ENCODE measurements around the gene DMWD.
A peak's percentile ranks its signal among the peaks of the same experiment; 100 is the strongest.
"Not testable (repeated sequence)": the region's sequence is repeated elsewhere in the genome, so short reads cannot be mapped to it uniquely, and the experiment has no call there.

Gene DMWD

GRCh38 chr19:45769821-45770191 is 22.8 kb downstream of the DMWD start:
- peak; percentile 71 for DNase-seq

DNA sequence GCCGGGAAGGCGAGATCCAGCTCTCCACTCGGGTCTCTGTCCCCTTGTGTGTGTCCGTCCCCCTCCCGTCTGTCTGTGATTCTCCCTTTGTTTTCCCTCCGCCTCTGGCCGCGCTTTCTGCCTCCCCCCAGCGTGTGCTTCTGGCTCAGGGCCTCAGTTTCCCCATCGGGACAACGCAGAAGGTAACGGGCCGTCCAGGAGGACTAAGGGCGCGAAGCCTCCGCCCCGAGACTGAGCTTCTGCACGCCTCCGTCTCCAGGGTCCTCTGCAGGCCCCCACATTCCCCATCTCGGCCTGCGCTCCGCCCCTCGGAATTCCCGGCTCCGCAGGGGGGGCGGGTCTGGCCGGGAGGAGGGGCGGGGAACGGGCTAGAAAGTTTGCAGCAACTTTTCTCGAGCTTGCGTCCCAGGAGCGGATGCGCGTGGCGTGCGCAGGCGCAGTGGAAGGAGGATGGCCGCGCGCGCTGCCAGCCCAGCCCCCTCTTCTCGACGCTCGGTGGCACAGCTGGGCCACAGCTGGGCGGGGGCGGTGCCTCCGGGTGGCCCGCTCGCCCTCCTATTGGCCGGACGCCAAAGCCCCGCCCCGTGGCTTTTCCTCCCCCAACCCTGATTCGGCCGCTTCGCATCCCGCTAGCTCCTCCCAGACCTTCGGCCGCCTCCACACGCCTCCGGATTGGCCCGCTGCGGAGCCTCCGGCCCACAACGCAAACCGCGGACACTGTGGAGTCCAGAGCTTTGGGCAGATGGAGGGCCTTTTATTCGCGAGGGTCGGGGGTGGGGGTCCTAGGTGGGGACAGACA is 23.5 kb downstream of the DMWD start, which contains the start of gene SIX5:
TSS of gene SIX5 (minus strand) at position 269 of the 799 bp plus-strand sequence. CDS start 408 bp downstream, outside the sequence.
- DNase-seq, result peak; percentile 89

DNA sequence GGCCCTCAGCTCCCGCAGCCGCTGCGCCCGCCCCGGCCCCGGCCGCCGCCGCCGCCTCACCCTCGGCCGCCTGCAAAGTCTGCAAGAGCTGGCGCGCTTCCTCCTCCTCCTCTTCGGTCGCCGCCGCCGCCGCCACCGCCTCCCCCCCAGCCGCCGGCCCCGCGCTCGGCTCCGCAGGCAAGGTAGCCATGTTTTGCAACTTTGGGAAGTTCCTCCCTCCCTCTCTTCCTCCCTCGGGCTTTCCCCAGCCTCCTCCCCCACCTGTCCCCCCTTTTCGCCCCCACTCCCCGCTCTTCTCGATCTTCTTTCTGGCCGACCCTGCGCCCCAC is 24.0 kb downstream of the DMWD start:
- DNase-seq, result peak; percentile 27

DNA sequence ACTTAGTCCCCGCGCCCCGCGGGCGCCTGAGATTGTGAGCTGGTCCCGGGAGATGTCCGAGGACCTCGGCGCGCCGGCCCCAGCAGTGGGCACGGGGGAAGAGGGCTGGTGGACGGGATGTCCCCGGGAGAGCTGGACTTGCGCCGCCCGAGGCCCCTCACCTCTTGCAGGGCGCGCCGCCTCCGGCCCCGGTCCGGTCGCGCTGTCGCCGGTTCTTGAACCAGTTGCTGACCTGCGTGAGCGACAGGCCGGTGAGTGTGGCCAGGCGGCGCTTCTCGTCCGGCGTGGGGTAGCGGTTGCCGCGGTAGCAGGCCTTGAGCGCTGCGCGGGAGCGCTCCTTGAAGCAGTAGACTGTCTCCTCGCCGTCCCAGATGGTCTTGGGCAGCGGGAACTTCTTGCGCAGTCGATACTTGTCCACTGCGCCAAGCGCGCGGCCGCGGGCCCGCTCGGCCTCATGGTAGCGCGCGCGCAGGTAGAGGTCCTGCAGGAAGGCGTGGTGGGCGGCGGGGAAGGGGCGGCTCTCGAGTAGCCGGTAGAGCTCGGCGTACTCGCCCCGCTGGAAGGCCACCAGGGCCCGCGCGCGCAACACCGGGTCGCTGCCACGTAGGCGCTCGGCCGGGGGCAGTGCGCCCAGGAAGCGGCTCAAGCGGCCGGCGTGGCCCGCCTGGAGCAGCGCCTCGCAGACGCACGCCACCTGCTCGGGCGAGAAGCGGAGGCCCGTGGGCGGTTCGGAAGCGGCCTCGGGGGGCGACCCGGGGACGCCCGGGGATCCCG is 24.6 kb downstream of the DMWD start:
- no peak for DNase-seq

DNA sequence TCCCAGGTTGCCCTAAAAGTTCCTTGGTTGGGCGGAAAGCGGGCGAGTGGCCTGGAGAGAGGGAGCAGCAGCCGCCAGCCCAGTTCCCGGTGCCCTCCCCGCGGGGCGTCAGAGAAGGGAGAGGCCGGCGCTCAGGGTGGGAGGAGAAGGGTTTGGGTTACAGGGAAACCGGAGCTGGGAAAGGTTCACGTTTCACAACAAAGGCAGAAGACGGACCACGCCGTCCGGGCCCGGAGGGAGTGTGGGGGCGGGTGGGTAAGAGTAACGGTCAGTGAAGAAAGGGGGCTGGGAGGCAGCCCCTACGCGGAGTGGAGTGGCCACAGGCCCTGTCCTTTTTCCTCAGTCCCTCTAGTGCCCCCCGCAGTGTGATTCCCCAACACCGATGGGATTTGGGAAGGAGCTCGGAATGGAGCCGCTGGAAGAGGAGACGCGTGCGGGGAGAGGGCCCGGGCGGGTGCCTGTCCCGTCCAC is 25.2 kb downstream of the DMWD start:
- no peak for DNase-seq

DNA sequence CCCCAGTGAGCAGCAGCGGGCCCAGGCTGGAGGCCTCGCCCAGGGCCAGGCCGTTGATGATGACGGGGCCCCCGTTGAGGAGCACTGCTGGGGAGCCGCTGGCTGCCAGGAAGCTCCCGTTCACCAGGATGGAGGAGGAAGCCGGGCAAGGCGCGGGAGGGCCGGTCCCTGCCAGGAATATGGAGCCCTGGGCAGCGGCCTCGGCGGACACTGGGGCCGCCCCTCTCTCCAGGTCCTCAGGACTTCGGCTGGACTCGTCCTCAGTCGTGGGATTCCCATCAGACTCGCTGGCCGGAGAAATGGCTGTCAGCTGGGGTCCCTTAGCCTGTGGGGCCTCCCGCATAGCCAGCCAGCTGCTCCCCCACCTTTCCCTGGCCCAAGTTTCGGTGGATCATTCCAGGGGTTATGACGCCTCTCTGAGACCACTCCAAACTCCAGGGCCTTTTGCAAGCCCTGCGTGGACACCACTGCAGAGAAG is 25.7 kb downstream of the DMWD start:
- DNase-seq, result no peak

GRCh38 chr19:45766296-45766868 is 26.3 kb downstream of the DMWD start:
- DNase-seq, result no peak

DNA sequence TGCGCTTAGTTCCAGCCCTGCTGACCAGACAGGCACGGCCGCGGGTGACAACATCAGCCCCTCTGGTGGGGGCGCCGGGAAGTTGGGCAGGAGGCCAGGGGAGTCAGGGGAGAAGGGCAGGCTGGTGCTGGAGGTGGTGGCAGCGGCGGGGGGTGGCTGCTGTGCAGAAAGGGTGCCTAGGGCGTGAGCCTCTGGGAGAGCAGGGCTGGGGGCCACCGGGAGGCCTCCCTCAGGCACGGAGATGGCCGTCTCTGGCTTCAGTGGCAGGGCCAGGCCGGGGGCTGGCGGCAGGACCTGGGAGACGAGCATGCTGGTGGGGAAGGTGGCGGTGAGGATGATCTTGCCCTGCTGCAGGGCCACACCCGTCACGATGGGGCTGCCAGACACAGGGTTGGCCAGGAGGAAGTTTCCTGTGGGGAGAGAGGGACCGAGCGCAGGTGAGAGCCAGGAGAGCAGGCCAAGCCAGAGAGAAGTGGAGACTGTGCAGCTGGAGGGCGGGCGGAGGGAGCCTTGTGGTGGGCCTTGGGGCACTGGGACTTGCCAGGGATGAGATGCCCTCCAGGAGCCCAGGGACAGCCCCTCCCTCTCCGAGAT is 26.8 kb downstream of the DMWD start:
- DNase-seq, result no peak

- no peak for DNase-seq
Measured at GRCh38 chr19:45764945-45765701, 27.5 kb downstream of the DMWD start.

GRCh38 chr19:45764475-45764874 is 28.2 kb downstream of the DMWD start:
- no peak for DNase-seq

DNA sequence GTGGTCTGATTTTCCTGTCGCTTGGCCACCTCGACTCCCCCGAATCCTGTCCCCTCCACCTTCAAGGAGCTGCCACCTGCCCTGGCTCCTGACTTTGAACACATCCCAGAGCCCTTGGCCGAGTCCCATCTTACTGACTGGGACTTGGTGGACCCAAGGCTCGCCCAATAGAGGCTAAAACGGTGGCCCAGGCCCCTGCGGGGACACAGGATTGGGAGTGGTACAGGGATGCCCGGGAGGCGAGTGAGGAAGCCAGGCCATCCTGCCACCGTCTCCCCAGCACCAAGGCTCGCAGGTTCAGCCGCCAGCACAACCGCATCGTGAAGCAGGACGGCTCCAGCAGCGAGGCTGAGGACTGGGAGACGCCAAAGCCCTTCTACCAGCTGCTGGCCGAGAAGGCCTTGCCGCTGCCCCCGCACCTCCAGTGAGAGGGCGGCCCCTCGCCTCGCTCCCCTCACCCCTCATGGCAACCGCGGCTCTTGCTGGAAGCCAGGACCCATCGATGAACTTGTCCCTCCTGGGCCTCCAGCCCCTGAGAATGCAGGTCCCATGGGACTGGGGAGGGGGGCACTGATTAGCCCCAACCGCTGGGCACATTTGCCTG is 28.9 kb downstream of the DMWD start:
- DNase-seq, result no peak

DNA sequence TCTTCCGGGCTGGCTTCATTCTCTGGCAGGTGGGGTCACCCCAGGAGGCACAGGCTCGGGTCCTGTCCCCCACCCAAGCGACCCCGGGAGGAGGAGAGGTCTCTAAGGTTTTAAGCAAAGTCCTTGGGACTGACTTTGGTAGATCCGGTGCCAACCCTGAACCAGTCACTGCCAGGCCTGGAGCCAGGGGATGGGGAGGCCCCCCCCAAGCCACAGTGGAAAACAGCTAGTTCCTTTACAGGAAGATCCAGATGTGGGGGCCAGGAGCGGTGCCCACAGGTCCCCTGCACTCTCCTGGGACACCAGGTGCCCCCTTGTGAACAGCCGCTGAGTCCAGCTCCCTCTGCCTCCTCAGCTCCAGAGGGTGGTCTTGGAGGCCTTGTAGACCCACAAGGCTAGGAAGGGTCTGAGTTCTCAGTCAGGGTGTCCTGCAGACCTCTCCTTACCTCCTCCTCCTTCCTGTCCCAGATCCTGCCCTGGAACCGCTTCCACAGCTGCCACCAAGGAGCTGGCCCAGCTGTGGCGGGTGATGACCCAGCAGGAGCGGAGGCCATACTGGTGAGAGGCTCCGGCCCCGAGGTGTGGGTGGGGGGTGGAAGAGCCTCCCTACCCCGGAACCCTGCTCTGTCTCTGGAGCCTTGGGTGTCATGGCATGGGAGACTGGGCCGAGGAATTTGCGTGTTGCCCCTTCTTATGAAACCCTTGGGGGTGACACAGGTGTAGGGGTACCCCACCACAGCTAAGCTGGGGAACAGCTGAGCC is 29.6 kb downstream of the DMWD start:
- no peak for DNase-seq

DNA sequence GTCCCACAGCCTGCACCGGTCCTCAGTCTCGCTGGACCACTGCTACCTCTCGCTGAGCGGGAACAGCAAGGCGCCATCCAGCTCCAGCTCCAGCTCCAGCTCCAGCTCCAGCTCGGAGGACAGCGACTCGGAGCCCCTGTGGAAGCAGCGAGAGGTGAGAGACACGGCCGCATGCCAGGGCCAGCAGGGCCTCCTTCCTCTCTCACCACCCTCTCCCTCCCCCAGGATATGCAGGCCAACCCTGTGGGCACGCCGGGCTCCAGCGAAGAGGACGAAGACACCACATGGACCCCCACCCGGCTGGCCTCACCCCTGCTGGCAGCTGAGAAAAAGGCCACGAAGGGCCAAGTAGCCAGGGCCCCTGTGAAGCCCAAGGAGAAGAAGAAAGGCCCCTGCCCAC is 30.9 kb downstream of the DMWD start:
- no peak for DNase-seq

- no peak for DNase-seq
Measured at GRCh38 chr19:45758921-45759320, 33.7 kb downstream of the DMWD start.

DNA sequence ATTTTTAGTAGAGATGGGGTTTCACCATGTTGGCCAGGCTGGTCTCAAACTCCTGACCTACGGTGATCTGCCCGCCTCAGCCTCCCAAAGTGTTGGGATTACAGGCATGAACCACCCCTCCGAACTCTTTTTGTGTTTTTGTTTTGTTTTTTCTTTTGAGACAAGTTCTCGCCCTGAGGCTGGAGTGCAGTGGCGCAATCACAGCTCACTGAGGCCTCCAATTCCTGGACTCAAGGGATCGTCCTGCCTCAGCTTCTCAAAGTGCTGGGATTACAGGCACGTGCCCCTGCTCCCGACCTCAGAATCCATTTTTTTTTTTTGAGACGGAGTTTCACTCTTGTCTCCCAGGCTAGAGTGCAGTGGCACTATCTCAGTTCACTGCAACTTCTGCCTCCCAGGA is 35.0 kb downstream of the DMWD start:
- DNase-seq, result no peak

DNA sequence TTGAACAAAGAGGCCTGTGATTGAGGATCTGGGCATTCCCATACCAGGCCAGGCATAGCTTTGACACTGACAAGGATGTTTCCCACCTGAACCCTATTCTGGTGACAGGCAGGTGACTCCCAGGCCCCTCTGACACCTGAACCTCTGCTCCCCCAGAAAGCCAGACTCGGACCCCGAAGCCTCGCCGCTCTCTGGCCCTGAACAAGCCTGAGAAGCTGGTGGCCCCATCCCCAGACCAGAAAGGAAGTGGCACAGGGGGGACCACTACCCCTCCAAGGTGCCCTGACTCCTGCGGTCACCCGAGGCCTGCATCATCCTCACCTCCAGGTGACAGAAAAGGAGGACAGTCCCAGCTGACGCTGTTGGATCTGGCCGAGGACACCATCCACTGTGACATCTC is 38.3 kb downstream of the DMWD start:
- DNase-seq, result no peak

DNA sequence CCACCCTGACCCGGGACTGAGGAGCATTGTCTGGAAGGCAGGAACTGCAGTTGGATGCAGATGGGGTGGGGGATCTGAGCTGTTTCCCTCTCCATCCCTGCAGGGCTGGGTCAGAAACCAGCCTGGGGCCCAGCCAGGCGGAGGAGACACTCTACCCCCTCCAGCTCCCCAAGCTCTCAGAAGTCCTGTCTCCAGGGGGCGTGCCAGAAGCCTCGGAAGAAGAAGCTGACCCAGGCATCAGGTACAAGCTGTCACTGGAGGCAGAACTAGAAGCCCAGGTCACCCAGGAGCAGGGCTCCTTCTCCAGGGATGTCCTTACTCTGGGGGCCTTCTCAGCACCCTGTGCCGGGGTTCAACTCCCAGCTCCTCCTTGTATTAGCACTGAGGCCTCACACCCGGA is 39.1 kb downstream of the DMWD start:
- DNase-seq, result no peak

DNA sequence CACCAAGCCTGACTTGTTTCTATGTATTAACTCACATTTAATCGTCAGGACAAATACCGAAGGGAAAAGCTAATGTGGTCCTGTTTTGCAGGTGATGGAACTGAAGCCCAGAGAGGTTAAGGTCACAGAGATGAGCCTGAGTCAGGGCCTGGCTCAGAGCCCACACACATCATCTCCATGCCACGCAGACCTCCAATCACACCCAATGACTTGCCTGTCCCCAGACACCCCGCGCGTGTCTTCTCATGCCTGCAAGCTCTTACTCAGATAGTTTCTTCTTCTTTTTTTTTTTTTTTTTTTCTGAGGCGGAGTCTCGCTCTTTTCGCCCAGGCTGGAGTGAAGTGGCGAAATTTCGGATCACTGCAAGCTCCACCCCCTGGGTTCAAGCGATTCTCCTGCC is 40.0 kb downstream of the DMWD start:
- DNase-seq, result no peak

GRCh38 chr19:45751483-45751882 is 41.2 kb downstream of the DMWD start:
- not testable (repeated sequence) for DNase-seq

- DNase-seq, result no peak
Measured at GRCh38 chr19:45747513-45747912, 45.1 kb downstream of the DMWD start.

DNA sequence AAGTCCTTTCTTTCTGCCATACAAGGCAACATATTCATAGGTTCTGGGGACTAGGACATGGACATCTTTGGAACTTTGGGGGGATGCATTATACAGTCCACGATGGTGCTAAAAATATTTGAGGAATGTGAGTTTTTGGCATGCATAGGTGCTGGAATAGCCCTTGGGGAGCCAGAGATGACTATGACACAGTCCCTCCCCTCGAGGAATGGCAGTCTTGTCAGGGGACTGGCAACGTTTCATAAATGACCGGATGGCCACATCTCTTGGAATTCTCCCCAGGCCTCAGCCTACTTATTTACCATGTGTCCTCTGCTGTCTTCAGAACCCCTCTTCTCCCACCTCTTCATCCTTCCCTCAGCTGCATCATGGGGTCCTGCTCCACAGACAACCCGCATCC is 45.8 kb downstream of the DMWD start:
- DNase-seq, result no peak
